Muscle layer of colon (tissue), 2 donors: ENCODE results near the gene SLC25A42.
"Not testable (repeated sequence)": the region's sequence is repeated elsewhere in the genome, so short reads cannot be mapped to it uniquely, and the experiment has no call there.

Experiments used
- H3K27ac ChIP-seq: one replicate; pipeline ENCODE4 v1.7.0; 2013; ENCODE audit warnings: low read depth, mild to moderate bottlenecking, low read length, moderate library complexity
- H3K27me3 ChIP-seq, 2 donors: one replicate each; pipeline ENCODE4 v1.7.0; 2013; ENCODE audit warnings: low read length in 2 of 2, mild to moderate bottlenecking in 2 of 2; ENCODE audit not compliant: insufficient read depth in 2 of 2, control insufficient read depth in 1 of 2
- H3K36me3 ChIP-seq: one replicate; pipeline ENCODE4 v1.7.0; 2013; ENCODE audit warnings: mild to moderate bottlenecking, low read length; ENCODE audit not compliant: insufficient read depth
- H3K4me1 ChIP-seq: one replicate; pipeline ENCODE4 v1.7.0; 2013; ENCODE audit warnings: mild to moderate bottlenecking, low read length; ENCODE audit not compliant: insufficient read depth
- H3K4me3 ChIP-seq, 2 donors: one replicate each; pipeline ENCODE4 v1.7.0; 2013; ENCODE audit warnings: low read length in 2 of 2, low read depth in 1 of 2, mild to moderate bottlenecking in 1 of 2, moderate library complexity in 1 of 2
- H3K9ac ChIP-seq: one replicate; pipeline ENCODE4 v1.7.0; 2013; ENCODE audit warnings: low read length
- H3K9me3 ChIP-seq: one replicate; pipeline ENCODE4 v1.7.0; 2013; ENCODE audit warnings: mild to moderate bottlenecking, low read length
- donor health status: abdominal sarcoma.
- donor health status: Adenocarcinoma of cecum.

SLC25A42 gene

GRCh38 chr19:19063183-19064097 is at the start of gene SLC25A42:
Gene SLC25A42 (plus strand): TSS chr19:19063994. CDS start chr19:19096125, 32,131 bp downstream.
- Histone ChIP-seq H3K27me3 (no peaks in the 10 kb centered on the region), H3K9ac (peak within 1 kb of the TSS; percentile 68), H3K4me3 (peak within 1 kb of the TSS; percentile 71 to 82), H3K36me3 (peaks cover under 1% of the 10 kb centered on the region), H3K27ac (peak within 1 kb of the TSS; percentile 52), H3K9me3 (no peaks in the 10 kb centered on the region), H3K4me1 (peaks cover 13% of the 10 kb centered on the region)

GRCh38 chr19:19021115-19021514 is 42.7 kb upstream of the SLC25A42 start:
- H3K27ac ChIP-seq = no peak overlapping the region
- H3K36me3 ChIP-seq = peaks cover 61% of the 10 kb centered on the region
- H3K9me3 ChIP-seq = no peaks in the 10 kb centered on the region
- H3K4me3 ChIP-seq = no peak overlapping the region
- H3K27me3 ChIP-seq = no peaks in the 10 kb centered on the region
- no peaks in the 10 kb centered on the region for H3K4me1 ChIP-seq
- H3K9ac ChIP-seq = no peak overlapping the region

- Histone ChIP-seq H3K27me3 (no peaks in the 10 kb centered on the region), H3K4me3 (no peak overlapping the region), H3K36me3 (peaks cover 61% of the 10 kb centered on the region), H3K9me3 (no peaks in the 10 kb centered on the region), H3K4me1 (no peaks in the 10 kb centered on the region), H3K9ac (no peak overlapping the region), H3K27ac (no peak overlapping the region)
Measured at GRCh38 chr19:19022380-19022961, 41.3 kb upstream of the SLC25A42 start.

GRCh38 chr19:19023376-19023775 is 40.4 kb upstream of the SLC25A42 start:
- H3K27ac ChIP-seq, H3K9me3 ChIP-seq, H3K9ac ChIP-seq, H3K4me1 ChIP-seq, H3K4me3 ChIP-seq, H3K27me3 ChIP-seq: not testable (repeated sequence)
- peaks cover 64% of the 10 kb centered on the region for H3K36me3 ChIP-seq

GRCh38 chr19:19025861-19026260 is 37.9 kb upstream of the SLC25A42 start:
- Histone ChIP-seq H3K36me3 (peaks cover 77% of the 10 kb centered on the region), H3K4me1 (peaks cover 4% of the 10 kb centered on the region), H3K9me3 (no peaks in the 10 kb centered on the region), H3K27me3 (no peaks in the 10 kb centered on the region), H3K9ac (no peak overlapping the region), H3K4me3 (no peak overlapping the region), H3K27ac (no peak overlapping the region)

- peaks cover 4% of the 10 kb centered on the region for H3K4me1 ChIP-seq
- no peak overlapping the region for H3K4me3 ChIP-seq
- H3K27me3 ChIP-seq = no peaks in the 10 kb centered on the region
- H3K9ac ChIP-seq = no peak overlapping the region
- no peak overlapping the region for H3K27ac ChIP-seq
- H3K9me3 ChIP-seq = no peaks in the 10 kb centered on the region
- H3K36me3 ChIP-seq = peaks cover 77% of the 10 kb centered on the region
Measured at GRCh38 chr19:19026299-19026971, 37.4 kb upstream of the SLC25A42 start.

- H3K36me3 ChIP-seq = peaks cover 75% of the 10 kb centered on the region
- H3K4me3 ChIP-seq = no peak overlapping the region
- H3K9ac ChIP-seq = no peak overlapping the region
- no peaks in the 10 kb centered on the region for H3K27me3 ChIP-seq
- no peak overlapping the region for H3K27ac ChIP-seq
- H3K4me1 ChIP-seq = peaks cover 10% of the 10 kb centered on the region
- no peaks in the 10 kb centered on the region for H3K9me3 ChIP-seq
Measured at GRCh38 chr19:19027228-19027627, 36.6 kb upstream of the SLC25A42 start.

- H3K9ac ChIP-seq = no peak overlapping the region
- H3K4me3 ChIP-seq = no peak overlapping the region
- H3K27me3 ChIP-seq = no peaks in the 10 kb centered on the region
- peaks cover 62% of the 10 kb centered on the region for H3K36me3 ChIP-seq
- no peak overlapping the region for H3K27ac ChIP-seq
- no peaks in the 10 kb centered on the region for H3K9me3 ChIP-seq
- peaks cover 17% of the 10 kb centered on the region for H3K4me1 ChIP-seq
Measured at GRCh38 chr19:19028526-19028925, 35.3 kb upstream of the SLC25A42 start.

GRCh38 chr19:19031891-19032290 is 31.9 kb upstream of the SLC25A42 start:
- Histone ChIP-seq H3K27ac (no peak overlapping the region), H3K9me3 (no peaks in the 10 kb centered on the region), H3K9ac (no peak overlapping the region), H3K27me3 (no peaks in the 10 kb centered on the region), H3K36me3 (peaks cover 32% of the 10 kb centered on the region), H3K4me1 (peaks cover 22% of the 10 kb centered on the region), H3K4me3 (peak overlapping the region in 1 of 2 donors; percentile 80)

- peak overlapping the region; percentile 74 for H3K9ac ChIP-seq
- H3K4me3 ChIP-seq = peak overlapping the region; percentile 80 to 84
- no peaks in the 10 kb centered on the region for H3K9me3 ChIP-seq
- peak overlapping the region; percentile 82 for H3K27ac ChIP-seq
- no peaks in the 10 kb centered on the region for H3K27me3 ChIP-seq
- H3K36me3 ChIP-seq = peaks cover 27% of the 10 kb centered on the region
- peaks cover 22% of the 10 kb centered on the region for H3K4me1 ChIP-seq
Measured at GRCh38 chr19:19032420-19033175, 31.2 kb upstream of the SLC25A42 start.

- no peaks in the 10 kb centered on the region for H3K27me3 ChIP-seq
- H3K4me3 ChIP-seq = peak overlapping the region; percentile 80 to 84
- peaks cover 22% of the 10 kb centered on the region for H3K36me3 ChIP-seq
- peak overlapping the region; percentile 82 for H3K27ac ChIP-seq
- peak overlapping the region; percentile 74 for H3K9ac ChIP-seq
- no peaks in the 10 kb centered on the region for H3K9me3 ChIP-seq
- H3K4me1 ChIP-seq = peaks cover 22% of the 10 kb centered on the region
Measured at GRCh38 chr19:19033176-19033425, 30.7 kb upstream of the SLC25A42 start.
